Endothelial cell of umbilical vein (primary cell): ENCODE data around the gene FBL. TPM values are rescaled to one million over a fixed set of nuclear protein-coding genes. Genes with fewer than 3 reads are reported as not detected.

Experiments
- BruUV-seq: library from RNA; stranded (reverse); fragments of 400-500 nt; replicated peaks from 2 replicates; lab custom pipeline; 2021; lab: Mats Ljungman, UMichigan
- CTCF ChIA-PET: fragments of 300-600, 350-600 bp; sonication (Branson Sonifier 250); formaldehyde crosslinking; loops from one replicate; lab custom pipeline; 2021; ENCODE audit warnings: antibody characterized with exemption, inconsistent platforms; lab: Charles Lee
- POLR2A ChIA-PET: fragments of 300-600, 350-600 bp; sonication (Branson Sonifier 250); formaldehyde crosslinking; loops from one replicate; lab custom pipeline; 2021; ENCODE audit warnings: antibody characterized with exemption, inconsistent platforms; lab: Charles Lee
- DNase-seq: peaks from one replicate; pipeline ENCODE4 v3.0.0-alpha.2; 2011; ENCODE audit warnings: low read depth, low spot score
- FAIRE-seq: peaks from 2 replicates; lab custom pipeline; 2011; peaks lifted over from hg19 to GRCh38; lab: Jason Lieb, UNC
- H2AFZ ChIP-seq: 2 replicates; pipeline ENCODE4 v1.6.0; 2012; ENCODE audit warnings: low read depth, low read length, control low read depth, inconsistent platforms
- H3K27ac ChIP-seq: 2 replicates; pipeline ENCODE4 v1.5.1; 2011; ENCODE audit warnings: low read depth, mild to moderate bottlenecking, control low read depth, low read length, moderate library complexity; ENCODE audit not compliant: insufficient read depth
- H3K27me3 ChIP-seq, 2 experiments: 2 replicates each; pipeline versions ENCODE4 v1.6.0 to v1.6.1; 2011; ENCODE audit warnings: low read length in 2 of 2, mixed read lengths in 1 of 2; ENCODE audit not compliant: control insufficient read depth in 2 of 2, insufficient read depth in 2 of 2
- H3K36me3 ChIP-seq, 2 experiments: 2 replicates in 1 of 2; 3 replicates in 1 of 2; pipeline ENCODE4 v1.5.1; 2011; ENCODE audit warnings: low read length in 2 of 2, mild to moderate bottlenecking in 1 of 2, moderate library complexity in 1 of 2; ENCODE audit not compliant: control insufficient read depth in 2 of 2, insufficient read depth in 2 of 2; ENCODE audit errors: extremely low read depth in 1 of 2
- H3K4me1 ChIP-seq: 3 replicates; pipeline ENCODE4 v1.5.1; 2011; ENCODE audit warnings: mild to moderate bottlenecking, low read length; ENCODE audit not compliant: control insufficient read depth, insufficient read depth; ENCODE audit errors: extremely low read depth
- H3K4me2 ChIP-seq: 2 replicates; pipeline ENCODE4 v1.6.1; 2011; ENCODE audit warnings: low read length, control low read depth, mixed read lengths; ENCODE audit not compliant: insufficient read depth
- H3K4me3 ChIP-seq, 3 experiments: fragments of 200-600 bp in 1 of 3; sonication (generic), shearing (Covaris generic) in 1 of 3; replicated peaks in 1 of 3; 2 replicates each; pipeline ENCODE4 v1.5.1; 2011 to 2016; ENCODE audit warnings: control low read depth in 3 of 3, low read length in 3 of 3, mild to moderate bottlenecking in 2 of 3, inconsistent platforms in 1 of 3, low read depth in 1 of 3, moderate library complexity in 1 of 3; ENCODE audit not compliant: insufficient read depth in 1 of 3
- H3K79me2 ChIP-seq: 2 replicates; pipeline ENCODE4 v1.6.0; 2012; ENCODE audit warnings: low read length, inconsistent platforms; ENCODE audit not compliant: control insufficient read depth, insufficient read depth
- H3K9ac ChIP-seq: replicated peaks from 2 replicates; pipeline ENCODE3; 2011; ENCODE audit warnings: low read length, control low read depth; ENCODE audit not compliant: insufficient read depth; ENCODE audit errors: extremely low read depth
- H3K9me1 ChIP-seq: replicated peaks from 3 replicates; pipeline ENCODE4 v1.6.0; 2011; ENCODE audit warnings: mild to moderate bottlenecking, low read length; ENCODE audit not compliant: control insufficient read depth, insufficient read depth; ENCODE audit errors: extremely low read depth
- H3K9me3 ChIP-seq: replicated peaks from 2 replicates; pipeline ENCODE4 v1.5.1; 2012; ENCODE audit warnings: low read length, inconsistent platforms; ENCODE audit not compliant: control insufficient read depth, insufficient read depth
- H4K20me1 ChIP-seq: replicated peaks from 2 replicates; pipeline ENCODE3; 2011; ENCODE audit warnings: mild to moderate bottlenecking, low read length; ENCODE audit not compliant: control insufficient read depth, insufficient read depth; ENCODE audit errors: extremely low read depth
- CTCF ChIP-seq, 2 donors: IDR thresholded peaks; 1 replicate in 1 of 2; 2 replicates in 1 of 2; pipeline ENCODE4 v1.5.1; 2011; ENCODE audit warnings: low read length in 2 of 2, mild to moderate bottlenecking in 2 of 2, moderate library complexity in 2 of 2, control low read depth in 1 of 2, inconsistent platforms in 1 of 2, low read depth in 1 of 2; ENCODE audit not compliant: insufficient read depth in 1 of 2; ENCODE audit errors: extremely low read depth in 1 of 2
- EZH2 ChIP-seq: IDR thresholded peaks from 2 replicates; pipeline ENCODE4 v1.6.1; 2012; ENCODE audit warnings: borderline replicate concordance, low read depth, mild to moderate bottlenecking, moderate library complexity, low read length, inconsistent platforms; ENCODE audit not compliant: severe bottlenecking
- FOS ChIP-seq: IDR thresholded peaks from 2 replicates; pipeline ENCODE4 v1.6.1; 2011; ENCODE audit warnings: mild to moderate bottlenecking, low read length, moderate library complexity, borderline replicate concordance; ENCODE audit not compliant: insufficient read depth
- MAX ChIP-seq: IDR thresholded peaks from 2 replicates; pipeline ENCODE4 v1.6.1; 2011; ENCODE audit not compliant: insufficient read depth, insufficient read length
- MYC ChIP-seq: IDR thresholded peaks from one replicate; pipeline ENCODE4 v1.6.1; 2011; ENCODE audit warnings: mild to moderate bottlenecking, low read depth, low read length
- POLR2AphosphoS5 ChIP-seq: IDR thresholded peaks from 2 replicates; pipeline ENCODE4 v1.6.1; 2012; ENCODE audit warnings: low read depth, mild to moderate bottlenecking, control low read depth, low read length, moderate library complexity; ENCODE audit not compliant: insufficient read depth
- dilution Hi-C: fragments of 300-500 bp; cut with MboI; formaldehyde crosslinking; loops from one replicate; pipeline ENCODE4 v1.15.0; 2019; ENCODE audit warnings: low sequenced_read_pairs; ENCODE audit not compliant: extremely low pct_ligation_motif_present
- intact Hi-C: fragments of 100-400 bp; cut with micrococcal nuclease; formaldehyde crosslinking; loops from one replicate; pipeline ENCODE4 v1.10.0; 2022
- polyA plus RNA-seq, 4 experiments: library from polyadenylated mRNA; depleted of rRNA in 3 of 4; stranded (reverse) in 3 of 4; unstranded in 1 of 4; fragments of >200 nt; gene quantifications; 2 replicates each; pipeline versions ENCODE4 v1.2.1 to v1.2.3, GENCODE V29; 2011 to 2012; ENCODE audit warnings: missing spikeins in 1 of 4
- total RNA-seq: library from RNA; stranded (reverse); gene quantifications from 2 replicates; pipeline ENCODE4 v1.2.3, GENCODE V29; 2021

Gene FBL
- total and polyA plus RNA-seq, 2 donors (not counting 3 experiments of a cell fraction or from before 2014, with no cell fraction given), result 271 to 473 TPM

GRCh38 chr19:39811064-39811463, 35.1 kb downstream of the FBL start:
- Histone ChIP-seq H3K36me3 (no peaks in the 10 kb centered on the region), H2AFZ (no peak overlapping the region), H3K9me1 (no peaks in the 10 kb centered on the region), H3K4me3 (no peak overlapping the region), H3K4me1 (no peaks in the 10 kb centered on the region), H4K20me1 (no peaks in the 10 kb centered on the region), H3K27ac (no peak overlapping the region), H3K27me3 (no peaks in the 10 kb centered on the region), H3K79me2 (no peaks in the 10 kb centered on the region), H3K9me3 (no peaks in the 10 kb centered on the region), H3K9ac (no peak overlapping the region), H3K4me2 (no peak overlapping the region)
- TF ChIP-seq CTCF (IDR thresholded peaks at IDR 0.05; ENCODE audit: extremely low read depth in 1 of 2, insufficient read depth in 1 of 2, low read depth in 1 of 2, low read length in 2 of 2) (no peak), MAX (no peak), EZH2 (no peak), MYC (no peak), FOS (no peak), POLR2AphosphoS5 (no peak)
- dilution Hi-C loops (no loop called here), intact Hi-C loops (no loop called here)
- no TSS peak for BruUV-seq
- ChIA-PET POLR2A (no interaction called here), CTCF (no interaction called here)
- DNase-seq (no peak), FAIRE-seq (no peak)
